Prostate gland (tissue), 2 donors: ENCODE results near the gene PHLDA2. TPM values are rescaled to one million over a fixed set of nuclear protein-coding genes. Genes with fewer than 3 reads are reported as not detected.

ENCODE experiments used
- DNase-seq: peaks from one replicate; pipeline ENCODE4 v3.0.0-alpha.2; 2019; ENCODE audit warnings: low spot score
- H3K27ac ChIP-seq, 2 donors: fragments of 200-600 bp; sonication (generic); 2 replicates each; pipeline ENCODE4 v1.5.1; 2017 to 2019
- H3K27me3 ChIP-seq: fragments of 200-600 bp; sonication (generic); replicated peaks from 2 replicates; pipeline ENCODE4 v1.5.1; 2019; ENCODE audit not compliant: insufficient read depth
- H3K36me3 ChIP-seq, 2 donors: fragments of 200-600 bp; sonication (generic); 1 replicate in 1 of 2; 2 replicates in 1 of 2; pipeline versions ENCODE4 v1.5.1 to v1.8.1; 2017 to 2019
- H3K4me1 ChIP-seq: fragments of 200-600 bp; sonication (generic); replicated peaks from 2 replicates; pipeline ENCODE4 v1.5.1; 2019
- H3K4me3 ChIP-seq, 2 donors: fragments of 200-600 bp; sonication (generic); 2 replicates each; pipeline ENCODE4 v1.5.1; 2017 to 2019
- H3K9me3 ChIP-seq: fragments of 200-600 bp; sonication (generic); 2 replicates; pipeline ENCODE4 v1.5.1; 2017
- POLR2A ChIP-seq: fragments of 450-650 bp; IDR thresholded peaks from one replicate; pipeline ENCODE4 v1.6.1; 2016; ENCODE audit warnings: antibody characterized with exemption, mild to moderate bottlenecking
- POLR2AphosphoS5 ChIP-seq: sonication (generic); formaldehyde crosslinking; IDR thresholded peaks from one replicate; pipeline ENCODE4 v1.6.1; 2017; ENCODE audit warnings: antibody characterized with exemption
- WGBS: methylation state at CpG from one replicate; pipeline ENCODE4 v1.1.5; 2018; 5-methylcytosine and 5-hydroxymethylcytosine counted together
- intact Hi-C: fragments of 100-400 bp; cut with DNase I; formaldehyde crosslinking; loops from one replicate; pipeline ENCODE4 v1.14.2; 2022
- total RNA-seq, 2 donors: library from RNA; depleted of rRNA; stranded (reverse); fragments of >200 nt; gene quantifications; one replicate each; pipeline ENCODE4 v1.1.0, GENCODE V29; 2016
- TF ChIP-seq, protein P1 (sequence below), 4 experiments: fragments of 200-600 bp in 2 of 4; fragments of 450-650 bp in 2 of 4; sonication (generic) in 2 of 4; IDR thresholded peaks; 1 replicate in 3 of 4; 2 replicates in 1 of 4; pipeline ENCODE4 v1.5.1; 2016 to 2019; ENCODE audit warnings: antibody characterized with exemption in 4 of 4, mild to moderate bottlenecking in 2 of 4, moderate library complexity in 2 of 4

Gene PHLDA2
- total RNA-seq, 2 donors from 2014 or later, result 12.4 to 20.4 TPM

GRCh38 chr11:2896047-2896446, 33.2 kb downstream of the PHLDA2 start:
- 83% methylated on average over 9 of the region's 9 CpGs for WGBS
- intact Hi-C loops, result loop anchor here (10.0 kb wide), 1 partner anchor 701 kb away; no protein-coding TSS in a partner anchor
- peaks cover 14% of the 10 kb centered on the region for H3K4me1 ChIP-seq
- no peaks in the 10 kb centered on the region for H3K36me3 ChIP-seq
- H3K9me3 ChIP-seq, result no peaks in the 10 kb centered on the region
- H3K27ac ChIP-seq, result no peak overlapping the region
- DNase-seq, result no peak
- TF ChIP-seq, protein P1, sequence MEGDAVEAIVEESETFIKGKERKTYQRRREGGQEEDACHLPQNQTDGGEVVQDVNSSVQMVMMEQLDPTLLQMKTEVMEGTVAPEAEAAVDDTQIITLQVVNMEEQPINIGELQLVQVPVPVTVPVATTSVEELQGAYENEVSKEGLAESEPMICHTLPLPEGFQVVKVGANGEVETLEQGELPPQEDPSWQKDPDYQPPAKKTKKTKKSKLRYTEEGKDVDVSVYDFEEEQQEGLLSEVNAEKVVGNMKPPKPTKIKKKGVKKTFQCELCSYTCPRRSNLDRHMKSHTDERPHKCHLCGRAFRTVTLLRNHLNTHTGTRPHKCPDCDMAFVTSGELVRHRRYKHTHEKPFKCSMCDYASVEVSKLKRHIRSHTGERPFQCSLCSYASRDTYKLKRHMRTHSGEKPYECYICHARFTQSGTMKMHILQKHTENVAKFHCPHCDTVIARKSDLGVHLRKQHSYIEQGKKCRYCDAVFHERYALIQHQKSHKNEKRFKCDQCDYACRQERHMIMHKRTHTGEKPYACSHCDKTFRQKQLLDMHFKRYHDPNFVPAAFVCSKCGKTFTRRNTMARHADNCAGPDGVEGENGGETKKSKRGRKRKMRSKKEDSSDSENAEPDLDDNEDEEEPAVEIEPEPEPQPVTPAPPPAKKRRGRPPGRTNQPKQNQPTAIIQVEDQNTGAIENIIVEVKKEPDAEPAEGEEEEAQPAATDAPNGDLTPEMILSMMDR (IDR thresholded peaks at IDR 0.05), result no peak
- no peak for TF ChIP-seq POLR2A
- no peak for TF ChIP-seq POLR2AphosphoS5
- no peaks in the 10 kb centered on the region for H3K27me3 ChIP-seq
- H3K4me3 ChIP-seq, result no peak overlapping the region

DNA sequence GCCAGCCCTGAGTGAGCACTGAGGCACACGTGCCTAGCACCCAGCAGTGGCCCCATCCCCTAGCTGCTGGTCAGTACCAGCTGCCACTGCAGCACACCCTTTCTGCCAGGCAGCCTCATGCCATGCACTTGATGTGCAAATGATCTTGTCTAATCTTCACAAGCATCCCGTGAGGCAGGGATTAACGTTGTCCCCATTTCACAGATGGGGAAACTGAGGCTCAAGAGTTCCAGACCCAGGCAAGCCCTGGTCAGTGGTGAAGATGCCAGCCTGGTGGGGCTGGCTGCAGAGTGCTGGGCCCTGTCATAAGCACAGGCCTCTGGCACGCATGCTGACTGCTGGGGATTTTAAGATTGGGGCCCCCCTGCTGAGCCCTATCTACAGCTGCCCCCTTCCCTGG, 35.3 kb downstream of the PHLDA2 start:
- Histone ChIP-seq H3K9me3 (no peaks in the 10 kb centered on the region), H3K27me3 (no peaks in the 10 kb centered on the region), H3K4me1 (peaks cover 20% of the 10 kb centered on the region), H3K36me3 (no peaks in the 10 kb centered on the region), H3K4me3 (no peak overlapping the region), H3K27ac (no peak overlapping the region)
- 90% methylated on average over 4 of the region's 4 CpGs for WGBS
- intact Hi-C loops, result loop anchor here (10.0 kb wide), 1 partner anchor 699 kb away; no protein-coding TSS in a partner anchor
- DNase-seq, result no peak
- TF ChIP-seq, protein P1 (IDR thresholded peaks at IDR 0.05), result no peak
- TF ChIP-seq POLR2AphosphoS5 (no peak), POLR2A (no peak)

- no peaks in the 10 kb centered on the region for H3K9me3 ChIP-seq
- DNase-seq, result no peak
- intact Hi-C loops, result loop anchor here (10.0 kb wide), 1 partner anchor 698 kb away; no protein-coding TSS in a partner anchor
- peaks cover 20% of the 10 kb centered on the region for H3K4me1 ChIP-seq
- no peak overlapping the region for H3K4me3 ChIP-seq
- TF ChIP-seq POLR2AphosphoS5, result no peak
- TF ChIP-seq, protein P1 (IDR thresholded peaks at IDR 0.05), result peak in 2 of 4 experiments; percentile 30 to 37
- no peak for TF ChIP-seq POLR2A
- H3K27me3 ChIP-seq, result no peaks in the 10 kb centered on the region
- 61% methylated on average over 4 of the region's 4 CpGs for WGBS
- H3K27ac ChIP-seq, result peak overlapping the region; percentile 85 to 88
- no peaks in the 10 kb centered on the region for H3K36me3 ChIP-seq
Measured at GRCh38 chr11:2892967-2893528, 36.2 kb downstream of the PHLDA2 start.

- intact Hi-C loops, result loop anchor here (10.0 kb wide), 1 partner anchor 698 kb away; no protein-coding TSS in a partner anchor
- peak overlapping the region; percentile 85 to 88 for H3K27ac ChIP-seq
- no peaks in the 10 kb centered on the region for H3K9me3 ChIP-seq
- TF ChIP-seq POLR2AphosphoS5 (no peak), POLR2A (peak; percentile 16)
- TF ChIP-seq, protein P1 (IDR thresholded peaks at IDR 0.05), result peak; percentile 90 to 97 (median 94)
- 7% methylated on average over 32 of the region's 34 CpGs for WGBS
- no peaks in the 10 kb centered on the region for H3K36me3 ChIP-seq
- H3K4me3 ChIP-seq, result peak overlapping the region; percentile 27 to 36
- H3K27me3 ChIP-seq, result no peaks in the 10 kb centered on the region
- no peak for DNase-seq
- peaks cover 20% of the 10 kb centered on the region for H3K4me1 ChIP-seq
Measured at GRCh38 chr11:2892215-2892966, 36.8 kb downstream of the PHLDA2 start.
